ENCODE data around the gene GOLPH3L.
"Not testable (repeated sequence)": the region's sequence is repeated elsewhere in the genome, so short reads cannot be mapped to it uniquely, and the experiment has no call there.

The GOLPH3L gene

DNA sequence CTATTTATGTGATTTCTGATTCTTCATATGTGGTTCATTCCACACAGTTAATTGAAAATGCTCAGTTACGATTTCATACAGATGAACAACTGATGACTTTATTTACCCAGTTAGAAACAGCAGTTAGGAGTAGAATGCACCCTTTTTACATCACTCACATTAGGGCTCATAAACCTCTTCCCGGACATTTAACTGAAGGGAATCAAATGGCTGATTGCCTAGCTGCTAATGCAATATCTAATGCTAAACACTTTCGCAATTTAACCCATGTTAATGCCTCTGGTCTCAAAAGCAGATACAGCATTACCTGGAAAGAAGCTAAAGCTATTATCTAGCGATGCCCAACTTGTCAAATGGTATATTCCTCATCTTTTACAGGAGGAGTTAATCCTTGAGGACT lies 39.9 kb downstream of the GOLPH3L start:
- DNase-seq (ENCODE audit: low read depth, low spot score): not testable (repeated sequence)

DNA sequence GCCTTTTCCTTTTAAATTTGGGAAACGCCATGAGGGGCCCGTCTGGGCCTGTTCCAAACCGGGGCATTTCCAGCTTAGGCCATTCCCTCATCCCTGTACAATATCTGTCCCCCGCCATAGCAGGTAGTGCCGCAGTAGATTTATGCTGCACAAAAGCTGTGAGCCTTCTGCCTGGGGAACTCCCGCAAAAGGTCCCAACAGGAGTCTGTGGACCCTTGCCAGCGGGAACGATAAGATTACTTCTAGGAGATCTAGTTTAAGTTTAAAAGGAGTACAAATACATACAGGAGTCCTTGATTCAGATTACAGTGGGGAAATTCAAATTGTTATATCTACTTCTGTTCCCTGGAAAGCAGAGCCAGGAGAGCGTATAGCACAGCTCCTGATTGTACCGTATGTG lies 42.3 kb downstream of the GOLPH3L start:
- not testable (repeated sequence) for DNase-seq (ENCODE audit: low read depth, low spot score)

DNA sequence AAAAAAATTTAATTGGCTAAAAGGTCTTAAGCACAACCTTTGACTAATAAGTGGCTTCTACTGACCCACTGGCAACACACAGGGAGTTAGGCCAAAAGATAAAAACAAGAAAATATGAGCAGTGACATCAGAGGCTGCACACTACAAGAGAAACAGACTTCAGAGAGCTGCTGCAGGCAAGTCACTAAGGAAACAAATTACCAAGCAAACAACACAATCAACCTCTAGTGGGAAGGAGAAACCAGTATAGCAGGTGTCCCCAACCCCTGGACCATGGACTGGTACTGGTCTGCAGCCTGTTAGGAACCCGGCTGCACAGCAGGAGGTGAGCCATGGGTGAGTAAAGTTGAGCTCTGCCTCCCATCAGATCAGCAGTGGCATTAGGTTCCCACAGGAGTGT lies 46.8 kb downstream of the GOLPH3L start:
- DNase-seq (ENCODE audit: low read depth, low spot score): no peak

DNA sequence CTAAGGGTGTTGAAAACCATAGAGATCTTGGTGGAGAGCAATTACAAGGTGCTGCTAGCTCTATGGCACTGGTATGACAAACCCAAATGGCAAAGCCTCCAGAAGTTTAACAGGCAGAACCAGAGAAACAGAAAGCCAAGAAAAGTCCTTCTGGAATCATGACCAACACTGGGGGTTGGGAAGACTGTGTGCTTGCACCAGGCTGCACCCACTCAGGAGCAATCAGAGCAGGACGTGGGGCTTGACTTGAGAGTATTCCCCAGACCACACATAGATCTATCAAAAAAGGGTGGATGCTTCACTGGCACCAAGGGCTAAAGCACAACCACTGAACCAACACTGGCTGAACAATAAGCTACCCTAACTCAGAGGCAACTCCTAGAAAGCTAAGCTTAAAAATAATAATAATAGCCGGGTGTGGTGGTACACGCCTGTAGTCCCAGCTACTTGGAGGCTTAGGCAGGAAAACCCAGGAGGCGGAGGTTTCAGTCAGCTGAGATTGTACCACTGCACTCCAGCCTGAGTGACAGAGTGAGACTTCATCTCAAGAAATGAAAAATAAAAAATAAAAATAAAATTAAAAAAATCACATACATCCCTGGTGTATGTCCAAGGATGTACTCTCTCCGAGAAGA lies 47.4 kb downstream of the GOLPH3L start:
- DNase-seq (ENCODE audit: low read depth, low spot score): no peak

DNA sequence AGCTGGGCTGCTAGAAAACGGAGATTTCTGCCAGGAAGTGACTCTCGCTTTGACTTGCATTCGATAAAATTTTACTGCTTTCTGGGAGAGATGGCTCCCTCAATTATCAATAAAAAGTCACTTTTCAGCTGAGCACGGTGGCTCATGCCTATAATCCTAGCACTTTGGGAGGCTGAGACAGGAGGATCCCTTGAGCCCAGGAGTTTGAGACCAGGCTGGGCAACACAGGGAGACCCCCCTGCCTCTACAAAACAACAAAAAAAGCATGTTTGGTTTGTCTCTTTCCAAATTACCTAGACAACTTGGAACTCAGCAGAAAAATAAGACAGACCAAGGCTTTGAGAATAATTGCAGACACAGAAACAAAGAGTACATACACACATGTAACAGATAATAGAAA lies 54.7 kb downstream of the GOLPH3L start:
- DNase-seq (ENCODE audit: low read depth, low spot score): no peak

DNA sequence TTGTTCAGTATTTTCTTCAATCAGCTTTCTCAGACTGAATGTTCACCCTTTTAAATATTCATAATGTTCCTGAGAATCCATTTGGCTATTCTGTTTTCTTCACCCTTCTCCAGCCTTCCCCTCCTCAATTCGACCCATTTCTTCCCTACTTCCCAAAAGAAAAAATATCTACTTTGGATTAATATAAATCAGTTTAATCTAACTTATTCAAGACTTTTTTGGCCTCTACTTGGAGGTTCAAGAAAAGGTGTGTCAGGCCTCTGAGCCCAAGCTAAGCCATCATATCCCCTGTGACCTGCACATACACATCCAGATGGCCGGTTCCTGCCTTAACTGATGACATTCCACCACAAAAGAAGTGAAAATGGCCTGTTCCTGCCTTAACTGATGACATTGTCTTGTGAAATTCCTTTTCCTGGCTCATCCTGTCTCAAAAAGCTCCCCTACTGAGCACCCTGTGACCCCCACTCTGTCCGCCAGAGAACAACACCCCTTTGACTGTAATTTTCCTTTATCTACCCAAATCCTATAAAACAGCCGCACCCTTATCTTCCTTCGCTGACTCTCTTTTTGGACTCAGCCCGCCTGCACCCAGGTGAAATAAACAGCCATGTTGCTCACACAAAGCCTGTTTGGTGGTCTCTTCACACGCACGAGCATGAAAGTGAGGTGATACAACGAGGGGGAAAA lies 55.7 kb downstream of the GOLPH3L start:
- DNase-seq (ENCODE audit: low read depth, low spot score): not testable (repeated sequence)

DNA sequence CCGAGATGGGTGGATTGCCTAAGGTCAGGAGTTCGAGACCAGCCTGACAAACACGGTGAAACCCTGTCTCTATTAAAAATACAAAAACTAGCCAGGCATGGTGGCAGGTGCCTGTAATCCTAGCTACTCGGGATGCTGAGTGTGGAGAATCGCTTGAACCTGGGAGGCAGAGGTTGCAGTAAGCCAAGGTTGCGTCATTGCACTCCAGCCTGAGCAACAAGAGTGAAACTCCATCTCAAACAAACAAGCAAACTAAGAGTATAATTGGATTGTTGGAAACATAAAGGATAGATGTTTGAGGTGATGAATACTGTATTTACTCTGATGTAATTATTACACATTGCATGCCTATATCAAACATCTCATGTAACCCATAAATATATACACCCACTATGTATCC lies 58.5 kb downstream of the GOLPH3L start:
- not testable (repeated sequence) for DNase-seq (ENCODE audit: low read depth, low spot score)

DNA sequence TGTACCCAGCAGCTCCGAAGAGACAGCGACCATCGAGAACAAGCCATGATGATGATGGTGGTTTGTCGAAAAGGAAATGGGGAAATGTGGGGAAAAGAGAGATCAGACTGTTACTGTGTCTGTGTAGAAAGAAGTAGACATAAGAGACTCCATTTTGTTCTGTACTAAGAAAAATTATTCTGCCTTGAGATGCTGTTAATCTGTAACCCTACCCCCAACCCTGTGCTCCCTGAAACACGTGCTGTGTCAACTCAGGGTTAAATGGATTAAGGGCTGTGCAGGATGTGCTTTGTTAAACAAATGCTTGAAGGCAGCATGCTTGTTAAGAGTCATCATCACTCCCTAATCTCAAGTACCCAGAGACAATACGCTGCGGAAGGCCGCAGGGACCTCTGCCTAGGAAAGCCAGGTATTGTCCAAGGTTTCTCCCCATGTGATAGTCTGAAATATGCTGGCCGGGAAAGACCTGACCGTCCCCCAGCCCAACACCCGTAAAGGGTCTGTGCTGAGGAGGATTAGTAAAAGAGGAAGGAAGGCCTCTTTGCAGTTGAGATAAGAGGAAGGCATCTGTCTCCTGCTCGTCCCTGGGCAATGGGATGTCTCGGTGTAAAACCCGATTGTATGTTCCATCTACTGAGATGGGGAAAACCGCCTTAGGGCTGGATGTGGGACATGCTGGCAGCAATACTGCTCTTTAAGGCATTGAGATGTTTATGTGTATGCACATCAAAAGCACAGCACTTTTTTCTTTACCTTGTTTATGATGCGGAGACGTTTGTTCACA lies 61.9 kb downstream of the GOLPH3L start:
- not testable (repeated sequence) for DNase-seq (ENCODE audit: low read depth, low spot score)

DNA sequence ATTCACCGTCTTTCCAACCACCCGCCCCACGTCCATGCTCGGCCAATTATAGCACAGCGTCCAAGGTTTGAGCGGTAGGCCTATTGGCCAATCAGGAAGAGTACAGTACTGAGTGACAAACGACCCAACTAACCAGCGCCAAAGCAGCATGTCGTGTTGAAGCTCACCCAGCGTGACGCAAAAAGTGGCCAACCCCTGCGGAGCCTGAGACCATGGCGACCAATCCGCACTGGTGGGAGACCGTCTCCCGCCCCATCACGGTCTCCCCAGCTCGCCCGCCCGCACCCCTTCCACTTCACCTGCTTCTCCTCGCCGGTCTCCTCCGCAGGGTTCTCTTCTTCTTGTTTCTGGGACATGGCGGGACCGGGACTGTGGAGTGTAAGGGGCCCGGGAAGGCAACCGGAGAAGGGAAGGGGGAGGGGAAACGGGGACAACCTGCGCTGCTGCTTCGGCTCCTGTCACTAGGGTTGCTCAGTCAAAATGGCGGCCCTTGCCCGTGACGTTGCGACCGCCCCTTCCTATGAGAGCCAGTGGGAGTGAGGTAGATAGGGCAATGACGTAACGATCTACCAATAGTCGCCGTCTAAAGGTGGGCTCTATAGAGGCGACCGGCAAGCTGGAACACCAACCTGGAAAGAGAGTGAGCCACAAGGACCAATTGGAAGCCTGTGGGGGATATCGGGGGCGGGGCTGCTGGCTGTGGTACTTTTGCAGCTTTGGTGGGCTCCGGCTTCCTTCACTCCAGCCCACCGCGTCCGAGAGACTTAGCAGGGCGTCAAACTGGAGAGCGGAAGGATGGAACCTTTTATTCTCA lies 67.6 kb downstream of the GOLPH3L start, which contains the start of gene ENSA:
TSS of gene ENSA (minus strand) at position 498 of the 814 bp plus-strand sequence. CDS start at position 356, 142 bp downstream.
- peak; percentile 98 for DNase-seq (ENCODE audit: low read depth, low spot score)

DNA sequence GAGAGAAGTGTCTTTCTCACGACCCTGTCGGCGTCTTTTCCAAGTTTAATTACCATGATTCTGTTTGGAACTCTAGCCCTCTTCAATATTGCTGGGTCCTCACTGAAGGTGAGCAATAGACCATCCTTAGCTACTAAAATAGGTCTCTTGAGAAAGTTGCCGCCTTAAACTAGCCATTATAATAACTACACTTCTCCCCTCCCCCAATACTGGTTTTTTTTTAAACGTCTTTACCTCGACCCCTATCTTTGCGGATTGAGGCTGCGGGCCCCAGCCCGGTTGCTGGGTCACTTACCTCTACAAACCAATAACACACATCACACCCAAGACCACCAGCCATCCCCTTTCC lies 68.2 kb downstream of the GOLPH3L start:
- no peak for DNase-seq (ENCODE audit: low read depth, low spot score)

DNA sequence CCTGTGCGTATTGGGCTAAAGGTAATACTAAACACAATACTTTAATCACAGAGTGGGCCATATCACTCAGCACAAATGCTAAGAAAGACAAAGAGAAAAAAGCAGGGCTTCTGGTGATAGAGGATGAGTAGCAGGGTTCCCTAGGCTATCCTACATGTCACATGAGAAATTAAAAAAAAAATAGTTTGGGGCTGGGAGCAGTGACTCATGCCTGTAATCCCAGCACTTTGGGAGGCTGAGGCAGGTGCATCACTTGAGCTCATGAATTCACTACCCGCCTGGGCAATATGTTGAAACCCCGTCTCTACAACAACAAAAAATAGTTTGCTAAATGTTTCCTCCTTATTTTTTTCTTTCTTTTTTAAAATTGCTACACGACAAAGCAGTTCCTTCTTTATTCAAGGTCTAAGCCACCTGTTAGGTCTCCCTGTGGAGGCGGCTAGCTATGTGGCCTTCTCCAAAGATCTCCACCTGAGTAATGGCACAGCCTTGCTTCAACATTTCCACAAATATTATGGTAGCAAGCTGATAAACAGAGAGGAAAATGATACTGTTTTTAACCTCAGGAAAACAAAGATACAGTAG lies 69.0 kb downstream of the GOLPH3L start:
- DNase-seq (ENCODE audit: low read depth, low spot score): no peak

DNA sequence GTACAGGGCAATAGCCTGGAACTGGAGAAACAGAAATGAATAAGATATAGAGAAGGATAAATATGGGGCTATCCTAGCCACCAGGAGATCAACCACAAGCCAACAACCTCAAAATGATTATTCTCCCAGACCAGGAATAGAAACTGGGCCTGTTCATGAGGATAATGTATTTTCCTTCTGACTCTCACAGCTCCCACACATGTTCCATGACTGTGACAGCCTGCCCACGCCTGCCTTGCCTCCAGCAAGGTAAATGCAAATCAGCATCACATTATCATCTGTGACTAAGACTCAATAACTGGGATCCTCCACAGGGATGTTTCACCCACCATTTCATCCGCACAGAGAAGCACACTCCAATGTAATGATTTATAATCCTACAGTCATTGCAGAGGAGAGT lies 70.8 kb downstream of the GOLPH3L start:
- DNase-seq (ENCODE audit: low read depth, low spot score): no peak

DNA sequence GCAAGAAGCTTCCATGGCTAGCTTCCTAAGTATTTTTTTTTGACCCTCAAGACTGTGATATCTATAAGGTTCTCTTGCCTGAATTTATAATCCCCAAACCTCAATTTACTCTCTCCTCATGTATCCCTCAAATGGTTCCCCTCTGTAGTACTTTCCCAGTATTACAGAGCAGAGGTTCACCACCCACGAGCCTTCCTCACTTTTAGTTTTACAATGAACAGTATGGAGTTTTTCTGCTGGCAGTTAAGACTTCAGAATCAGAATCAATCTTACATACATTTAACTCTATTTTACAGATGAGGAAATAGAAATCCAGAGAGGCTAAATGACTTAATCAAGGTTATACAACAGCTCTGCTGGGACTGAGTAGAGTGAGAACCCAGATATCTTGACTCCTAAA lies 72.4 kb downstream of the GOLPH3L start:
- DNase-seq (ENCODE audit: low read depth, low spot score): not testable (repeated sequence)

DNA sequence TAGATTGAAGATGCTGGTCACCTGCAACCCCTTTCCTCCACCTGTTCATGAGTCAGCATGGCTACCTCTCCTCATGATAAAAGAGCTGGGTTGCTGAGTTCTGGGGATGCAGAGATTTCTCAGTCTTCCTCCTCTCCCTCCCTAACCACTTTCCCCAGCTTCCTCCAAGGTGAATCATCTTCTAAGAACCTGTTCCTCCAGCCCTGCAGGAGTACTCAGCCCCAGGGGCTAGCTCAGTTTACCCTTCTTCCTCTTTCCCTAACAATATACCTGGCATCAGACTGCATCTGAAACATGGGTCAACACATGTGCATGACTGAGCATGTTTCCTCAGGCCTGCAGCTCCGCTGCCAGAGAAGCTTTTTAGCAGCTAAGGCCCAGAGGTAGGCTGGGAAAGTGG lies 72.8 kb downstream of the GOLPH3L start:
- DNase-seq (ENCODE audit: low read depth, low spot score): not testable (repeated sequence)

DNA sequence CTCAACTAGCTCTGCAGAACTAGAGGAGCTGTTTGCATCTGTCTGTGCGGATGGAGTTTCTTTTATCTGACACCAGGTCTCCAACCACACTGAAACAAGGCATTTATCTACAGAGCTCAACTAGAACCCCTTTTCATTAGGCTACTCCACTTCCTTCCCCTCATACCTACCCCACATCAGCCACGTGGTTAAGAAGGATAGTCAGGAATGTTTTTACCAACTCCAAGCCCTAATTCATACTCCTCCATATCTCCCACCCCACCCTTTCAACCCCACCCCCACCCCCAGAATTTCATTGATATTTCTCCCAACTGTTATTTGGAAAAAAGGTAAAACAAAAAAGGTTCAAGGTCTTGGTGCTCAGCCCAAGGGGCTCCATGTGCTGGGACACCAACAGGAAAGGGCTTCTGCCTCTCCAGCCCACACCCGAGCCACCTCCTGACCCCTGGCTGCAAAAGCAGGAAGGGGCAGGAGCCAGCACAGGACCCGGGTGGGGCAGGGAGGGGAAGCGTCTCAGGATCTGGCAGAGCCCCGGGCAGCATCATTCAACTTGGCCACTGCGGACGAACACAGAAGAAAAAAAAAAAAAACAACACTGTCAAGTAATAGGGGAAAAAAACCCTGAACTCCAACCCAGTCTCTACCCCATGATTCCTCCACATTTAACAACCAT lies 74.5 kb downstream of the GOLPH3L start:
- DNase-seq (ENCODE audit: low read depth, low spot score): no peak

DNA sequence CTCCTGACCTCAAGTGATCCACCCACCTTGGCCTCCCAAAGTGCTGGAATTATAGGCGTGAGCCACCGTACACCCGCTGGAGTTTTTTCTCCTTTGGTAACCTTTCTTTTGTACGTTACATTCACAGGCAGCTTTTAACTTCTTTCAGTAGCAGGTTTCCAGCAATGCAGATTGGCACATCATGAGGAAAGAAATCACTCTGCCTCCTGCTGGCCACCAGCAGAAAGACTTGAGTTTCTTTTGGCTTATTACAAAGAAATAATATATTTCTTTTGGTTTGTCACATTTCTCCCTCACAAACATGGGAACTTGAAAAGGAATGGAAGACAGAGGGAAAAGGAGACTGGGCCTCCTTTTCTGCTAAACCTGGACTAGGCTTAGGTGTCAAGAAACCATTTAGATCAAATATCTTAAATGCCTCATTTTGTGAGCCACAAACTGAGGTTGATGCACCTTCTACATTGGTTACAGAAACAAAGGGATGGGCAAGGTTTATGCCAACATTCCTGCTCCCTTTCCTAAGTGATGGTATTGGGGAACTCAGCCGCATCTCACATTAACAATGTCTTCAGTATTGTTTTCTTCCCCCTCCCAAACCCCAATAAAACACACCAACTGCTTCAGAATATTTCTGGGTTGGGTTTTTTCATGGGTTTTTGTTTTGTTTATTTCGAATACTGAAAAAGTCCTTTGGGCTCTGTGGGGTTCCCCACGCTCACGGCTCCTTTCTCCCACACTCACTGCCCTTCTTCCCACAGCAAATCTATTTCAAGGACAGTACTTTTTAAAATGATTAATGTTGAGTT lies 75.3 kb downstream of the GOLPH3L start:
- DNase-seq (ENCODE audit: low read depth, low spot score): no peak

DNA sequence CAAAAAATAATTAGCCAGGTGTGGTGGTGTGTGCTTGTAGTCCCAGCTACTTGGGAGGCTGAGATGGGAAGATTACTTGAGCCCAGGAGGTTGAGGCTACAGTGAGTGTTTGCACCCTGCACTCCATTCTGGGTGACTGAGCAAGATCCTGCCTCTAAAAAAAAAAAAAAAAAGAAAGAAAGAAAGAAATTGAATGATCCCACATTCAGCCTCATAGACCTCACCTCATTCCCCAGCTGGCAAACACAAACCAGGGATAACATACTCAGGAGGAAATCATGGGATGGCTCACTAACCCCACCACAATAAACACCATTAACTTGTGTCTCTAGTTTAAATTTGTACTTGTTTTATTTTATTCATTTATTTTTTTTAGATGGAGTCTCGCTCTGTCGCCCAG lies 76.0 kb downstream of the GOLPH3L start:
- DNase-seq (ENCODE audit: low read depth, low spot score): no peak

DNA sequence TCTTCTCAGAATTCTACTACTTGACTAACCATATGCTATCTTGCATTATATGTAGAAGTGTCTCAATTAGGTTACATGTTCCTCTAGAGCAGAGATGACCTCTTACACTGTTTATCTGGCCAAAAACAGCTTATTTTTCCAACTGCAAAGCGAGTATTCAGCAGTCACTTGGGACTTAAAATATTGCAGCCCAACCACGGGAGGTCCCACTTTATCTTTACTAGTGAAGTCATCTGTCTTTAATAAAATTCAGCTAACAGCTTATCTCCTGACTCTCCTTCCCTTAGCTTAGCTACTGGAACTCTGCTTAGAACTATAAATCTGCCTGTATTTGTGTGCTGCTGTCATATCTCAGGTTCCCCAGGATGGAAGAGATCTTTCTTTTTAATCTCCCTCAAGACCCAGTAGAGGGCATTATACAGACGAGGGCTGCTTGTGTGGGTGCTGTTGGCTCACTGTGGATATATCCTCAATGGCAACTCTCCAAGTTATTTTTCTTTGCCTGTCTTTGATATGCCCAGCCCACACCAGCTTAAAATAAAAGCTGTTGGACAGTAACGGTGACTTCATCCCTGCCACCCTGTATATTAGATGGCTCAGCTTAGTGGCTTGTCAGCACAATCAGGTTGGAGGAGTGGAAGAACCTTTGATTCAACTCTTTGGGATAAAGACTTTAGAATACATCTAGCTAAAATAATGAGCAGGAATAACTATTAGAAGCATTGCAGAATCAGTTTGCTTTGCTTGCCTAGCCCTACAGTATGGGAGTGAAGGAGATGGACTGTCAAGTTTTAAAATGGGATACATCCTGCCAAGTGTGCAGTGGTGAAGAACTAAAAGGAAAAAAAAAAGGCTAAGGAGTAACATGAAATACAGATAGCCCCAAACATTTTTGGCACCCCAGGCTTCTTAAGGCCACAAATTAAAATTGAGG lies 77.1 kb downstream of the GOLPH3L start:
- DNase-seq (ENCODE audit: low read depth, low spot score): peak; percentile 44
